ENCODE results near the gene LRRC43.

- TF ChIP-seq SMC3 (IDR thresholded peaks at IDR 0.05; ENCODE audit: low read depth, low read length) (no peak), MAFK (IDR thresholded peaks at IDR 0.05; ENCODE audit: low read depth, low read length) (no peak), CTCF (conservative IDR thresholded peaks at IDR 0.05; ENCODE audit: low read depth, low read length) (no peak), POLR2A (IDR thresholded peaks at IDR 0.05; ENCODE audit: low read depth, low read length) (no peak), BHLHE40 (IDR thresholded peaks at IDR 0.05; ENCODE audit: low read depth, low read length) (no peak)
Measured at GRCh38 chr12:122185079-122185478, 2.2 kb downstream of the LRRC43 start.

All from IMR-90 (cell line).